HepG2 (cell line): ENCODE measurements around the gene CXXC5. TPM values are rescaled to one million over a fixed set of nuclear protein-coding genes. Genes with fewer than 3 reads are reported as not detected.

Experiments
- ASH2L ChIP-seq: fragments of 300-600, 200-600 bp; sonication (generic); IDR thresholded peaks from 2 replicates; pipeline ENCODE4 v1.7.0; 2017; ENCODE audit warnings: low read depth, mild to moderate bottlenecking, moderate library complexity, mixed read lengths, low read length; ENCODE audit not compliant: insufficient read length
- ATF3 ChIP-seq: sonication (generic); formaldehyde crosslinking; IDR thresholded peaks from 2 replicates; pipeline ENCODE4 v1.4.0; 2020; ENCODE audit warnings: missing genetic modification reagents
- ATF7 ChIP-seq, 2 experiments: fragments of 450-650 bp in 1 of 2; sonication (generic) in 1 of 2; formaldehyde crosslinking in 1 of 2; IDR thresholded peaks; 2 replicates each; pipeline versions ENCODE4 v1.4.0 to v1.6.1; 2016 to 2020; ENCODE audit warnings: antibody characterized with exemption in 1 of 2, mild to moderate bottlenecking in 1 of 2, missing genetic modification reagents in 1 of 2
- DPF2 ChIP-seq: sonication (generic); formaldehyde crosslinking; IDR thresholded peaks from 2 replicates; pipeline ENCODE4 v1.4.0; 2020; ENCODE audit warnings: mild to moderate bottlenecking, low read depth, missing genetic modification reagents, borderline replicate concordance
- ELF3 ChIP-seq: IDR thresholded peaks from 2 replicates; pipeline ENCODE4 v1.6.1; 2016; ENCODE audit warnings: missing genetic modification reagents, missing compliant biosample characterization
- ERF ChIP-seq: IDR thresholded peaks from 2 replicates; pipeline ENCODE4 v1.6.1; 2018; ENCODE audit warnings: missing biosample characterization, missing genetic modification reagents
- ETV5 ChIP-seq: IDR thresholded peaks from 2 replicates; pipeline ENCODE4 v1.6.1; 2018; ENCODE audit warnings: missing biosample characterization, missing genetic modification reagents, inconsistent platforms, borderline replicate concordance
- FOXK2 ChIP-seq: fragments of 450-650 bp; IDR thresholded peaks from 2 replicates; pipeline ENCODE4 v1.6.1; 2016
- GATAD2A ChIP-seq: IDR thresholded peaks from 2 replicates; pipeline ENCODE4 v1.6.1; 2016
- HDAC1 ChIP-seq: sonication (generic); formaldehyde crosslinking; IDR thresholded peaks from 2 replicates; pipeline ENCODE4 v1.5.1; 2020; ENCODE audit warnings: mild to moderate bottlenecking, missing genetic modification reagents
- HNF4A ChIP-seq: sonication (generic); formaldehyde crosslinking; IDR thresholded peaks from 2 replicates; pipeline ENCODE4 v1.4.0; 2020; ENCODE audit warnings: missing genetic modification reagents
- IKZF1 ChIP-seq: fragments of 450-650 bp; IDR thresholded peaks from 2 replicates; pipeline ENCODE4 v1.7.1; 2016
- LCORL ChIP-seq, 2 experiments: fragments of 450-650 bp in 1 of 2; sonication (generic) in 1 of 2; formaldehyde crosslinking in 1 of 2; IDR thresholded peaks; 2 replicates each; pipeline versions ENCODE4 v1.5.0 to v1.6.1; 2017 to 2020; ENCODE audit warnings: antibody characterized with exemption in 1 of 2, missing genetic modification reagents in 1 of 2
- MED1 ChIP-seq: sonication (generic); formaldehyde crosslinking; IDR thresholded peaks from 2 replicates; pipeline ENCODE4 v1.4.0; 2020; ENCODE audit warnings: missing genetic modification reagents
- MEIS1 ChIP-seq: sonication (generic); formaldehyde crosslinking; IDR thresholded peaks from 2 replicates; pipeline ENCODE4 v1.9.0; 2021; ENCODE audit warnings: mild to moderate bottlenecking, missing genetic modification reagents, moderate library complexity, borderline replicate concordance
- PATZ1 ChIP-seq: sonication (generic); formaldehyde crosslinking; IDR thresholded peaks from 2 replicates; pipeline ENCODE4 v1.4.0; 2020; ENCODE audit warnings: missing genetic modification reagents
- PCBP2 ChIP-seq: fragments of 200-400 bp; formaldehyde crosslinking; optimal IDR thresholded peaks from 2 replicates; pipeline ENCODE3; 2018; ENCODE audit warnings: low read length, low read depth; ENCODE audit not compliant: poor library complexity, severe bottlenecking
- PHF8 ChIP-seq: sonication (generic); formaldehyde crosslinking; IDR thresholded peaks from 2 replicates; pipeline ENCODE4 v1.5.0; 2020; ENCODE audit warnings: missing genetic modification reagents
- RARA ChIP-seq: IDR thresholded peaks from 2 replicates; pipeline ENCODE4 v1.6.1; 2016; ENCODE audit warnings: missing genetic modification reagents, missing compliant biosample characterization
- RFX5 ChIP-seq: IDR thresholded peaks from 2 replicates; pipeline ENCODE4 v1.6.1; 2011; ENCODE audit warnings: low read depth, low read length, improper control_type of control experiment
- SALL1 ChIP-seq: sonication (generic); formaldehyde crosslinking; IDR thresholded peaks from 2 replicates; pipeline ENCODE4 v1.8.0; 2022; ENCODE audit warnings: mild to moderate bottlenecking, missing genetic modification reagents
- SPEN ChIP-seq: sonication (generic); formaldehyde crosslinking; IDR thresholded peaks from 2 replicates; pipeline ENCODE4 v1.5.1; 2020; ENCODE audit warnings: low read depth, mild to moderate bottlenecking, missing genetic modification reagents
- SUZ12 ChIP-seq: fragments of 150-350 bp; IDR thresholded peaks from 2 replicates; pipeline ENCODE4 v1.6.1; 2014; ENCODE audit warnings: low read depth, low read length
- ZBTB33 ChIP-seq: sonication (generic); formaldehyde crosslinking; IDR thresholded peaks from 2 replicates; pipeline ENCODE4 v1.4.0; 2020; ENCODE audit warnings: missing genetic modification reagents
- ZBTB7B ChIP-seq: sonication (generic); formaldehyde crosslinking; IDR thresholded peaks from 2 replicates; pipeline ENCODE4 v1.4.0; 2020; ENCODE audit warnings: missing genetic modification reagents
- polyA plus RNA-seq, 8 experiments: library from polyadenylated mRNA; depleted of rRNA in 3 of 8; stranded (reverse) in 7 of 8; unstranded in 1 of 8; fragments of >200 nt; fragmentation: Illumina TruSeq in 4 of 8; extraction: Trizol in 4 of 8; gene quantifications; 2 replicates each; pipeline versions ENCODE4 v1.2.1 to v1.2.3, GENCODE V29; 2011 to 2016; ENCODE audit warnings: low read depth in 4 of 8, missing spikeins in 1 of 8, mixed read lengths in 1 of 8; ENCODE audit not compliant: insufficient read depth in 1 of 8
- total RNA-seq, 5 experiments: library from RNA; depleted of rRNA; stranded (reverse); fragments of >200 nt; fragmentation: Illumina TruSeq; extraction: Trizol; gene quantifications; 2 replicates each; pipeline ENCODE4 v1.2.3, GENCODE V29; 2016; ENCODE audit warnings: low read depth in 1 of 5
- TF ChIP-seq, protein P1 (sequence below): IDR thresholded peaks from 2 replicates; pipeline ENCODE4 v1.6.1; 2016; ENCODE audit warnings: missing compliant biosample characterization, missing genetic modification reagents, borderline replicate concordance

The CXXC5 gene
- total and polyA plus RNA-seq, 2 of the 13 experiments (the other 11 are each of a cell fraction or from before 2014, with no cell fraction given) = 32.3 to 33.0 TPM

DNA sequence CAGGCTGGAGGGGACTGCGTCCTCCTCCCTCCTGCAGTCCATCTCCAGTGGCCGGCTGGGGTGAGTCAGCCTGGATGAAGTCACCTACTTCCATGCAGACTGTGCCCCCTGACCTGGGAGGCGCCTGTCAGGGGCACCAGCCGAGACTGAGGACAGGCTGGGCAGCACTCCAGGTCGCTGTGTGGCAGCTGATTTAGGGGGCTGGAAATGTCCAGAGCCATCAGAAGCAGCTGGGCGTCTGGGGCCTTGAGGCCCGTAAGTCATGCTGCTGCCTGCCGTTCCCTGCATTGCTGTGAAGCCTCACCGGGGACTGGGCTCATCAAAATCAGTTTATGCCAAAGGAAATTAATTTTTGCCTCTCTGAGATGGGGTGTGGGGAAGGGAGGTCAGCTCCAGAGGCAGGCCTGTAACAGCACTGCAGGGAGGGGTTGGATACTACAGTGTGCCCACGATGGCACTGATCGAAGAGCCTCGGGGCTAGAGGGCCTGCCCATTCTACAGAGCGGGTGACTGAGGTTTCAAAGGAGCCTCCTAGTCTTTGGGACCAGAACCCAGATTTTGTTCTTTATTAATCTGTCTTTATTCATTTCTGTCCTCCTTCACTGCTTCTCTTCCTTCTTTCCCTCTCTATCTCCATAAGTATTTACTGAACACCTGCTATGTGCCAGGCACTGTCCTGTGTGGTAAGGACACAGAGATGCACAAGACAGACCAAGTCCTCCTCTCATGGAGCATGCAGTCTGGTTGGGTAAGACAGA is 77.1 kb downstream of the CXXC5 start (continued):
- TF ChIP-seq ERF (CRISPR knock-in tag) = 0 out of 2 replicates have a peak, but pooled peaks have one; percentile 16
- 0 out of 2 replicates have a peak, but pooled peaks have one; percentile 52 for TF ChIP-seq HDAC1 (CRISPR knock-in tag)
- TF ChIP-seq, protein P1, sequence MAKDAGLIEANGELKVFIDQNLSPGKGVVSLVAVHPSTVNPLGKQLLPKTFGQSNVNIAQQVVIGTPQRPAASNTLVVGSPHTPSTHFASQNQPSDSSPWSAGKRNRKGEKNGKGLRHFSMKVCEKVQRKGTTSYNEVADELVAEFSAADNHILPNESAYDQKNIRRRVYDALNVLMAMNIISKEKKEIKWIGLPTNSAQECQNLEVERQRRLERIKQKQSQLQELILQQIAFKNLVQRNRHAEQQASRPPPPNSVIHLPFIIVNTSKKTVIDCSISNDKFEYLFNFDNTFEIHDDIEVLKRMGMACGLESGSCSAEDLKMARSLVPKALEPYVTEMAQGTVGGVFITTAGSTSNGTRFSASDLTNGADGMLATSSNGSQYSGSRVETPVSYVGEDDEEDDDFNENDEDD (CRISPR knock-in tag) = no peak
- TF ChIP-seq MEIS1 (CRISPR knock-in tag) = peak; percentile 91
- 0 out of 2 replicates have a peak, but pooled peaks have one; percentile 37 for TF ChIP-seq ELF3 (CRISPR knock-in tag)
- no peak for TF ChIP-seq IKZF1
- peak; percentile 29 for TF ChIP-seq ASH2L
- TF ChIP-seq DPF2 (CRISPR knock-in tag) = peak; percentile 68
- 0 out of 2 replicates have a peak, but pooled peaks have one; percentile 32 for TF ChIP-seq ZBTB7B
- no peak for TF ChIP-seq SUZ12
- peak; percentile 75 for TF ChIP-seq GATAD2A (CRISPR knock-in tag)
- TF ChIP-seq PHF8 (CRISPR knock-in tag) = no peak
- TF ChIP-seq SALL1 = peak; percentile 54; the same call in 1 of the 2 replicates
- TF ChIP-seq ETV5 = peak; percentile 45; the same call in 1 of the 2 replicates
- peak; percentile 55; the same call in 1 of the 2 replicates for TF ChIP-seq PATZ1 (CRISPR knock-in tag)
- TF ChIP-seq RFX5 = 0 out of 2 replicates have a peak, but pooled peaks have one; percentile 26
- peak; percentile 41; the same call in 1 of the 2 replicates for TF ChIP-seq HNF4A (CRISPR knock-in tag)
- peak; percentile 46 for TF ChIP-seq MED1
- no peak for TF ChIP-seq LCORL (IDR thresholded peaks at IDR 0.05)
- peak; percentile 86 for TF ChIP-seq LCORL (CRISPR knock-in tag; IDR thresholded peaks at IDR 0.05)
- peak; percentile 66 for TF ChIP-seq RARA
- TF ChIP-seq FOXK2 = no peak
- no peak for TF ChIP-seq PCBP2
- no peak; the same call in 1 of the 2 replicates for TF ChIP-seq ATF7 (IDR thresholded peaks at IDR 0.05)
- TF ChIP-seq ATF7 (CRISPR knock-in tag; IDR thresholded peaks at IDR 0.05) = peak; percentile 91
- 0 out of 2 replicates have a peak, but pooled peaks have one; percentile 12 for TF ChIP-seq ZBTB33 (CRISPR knock-in tag)
- TF ChIP-seq ATF3 (CRISPR knock-in tag) = peak; percentile 95
- TF ChIP-seq SPEN (CRISPR knock-in tag) = peak; percentile 36; the same call in 1 of the 2 replicates
